Measurements from ENCODE around the gene USE1. TPM values are rescaled to one million over a fixed set of nuclear protein-coding genes. Genes with fewer than 3 reads are reported as not detected.

Gene USE1
- total and polyA plus RNA-seq, 7 donors, result 22.5 to 45.3 (median 34.7) TPM

DNA sequence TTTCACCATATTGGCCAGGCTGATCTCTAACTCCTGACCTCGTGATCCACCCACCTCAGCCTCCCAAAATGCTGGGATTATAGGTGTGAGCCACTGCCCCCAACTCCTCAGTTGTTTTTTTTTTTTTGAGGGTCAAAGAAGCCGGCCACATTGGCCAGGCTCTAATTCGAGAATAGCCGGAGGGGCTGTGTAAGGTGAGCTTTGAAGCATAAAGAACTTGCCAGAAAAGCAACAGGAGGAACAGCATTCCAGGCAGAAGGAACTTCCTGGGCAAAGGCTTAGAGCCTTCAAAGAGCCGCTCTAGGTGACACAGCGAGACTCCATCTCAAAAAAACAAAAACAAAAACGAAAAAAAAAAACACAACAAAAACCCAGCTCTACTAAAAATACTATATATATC lies 50.9 kb downstream of the USE1 start:
- Histone ChIP-seq H3K27me3 (no peaks in the 10 kb centered on the region), H3K27ac (peak overlapping the region in 1 of 4 donors; percentile 80), H3K4me3 (no peak overlapping the region), H3K4me1 (peaks cover 0 to 13% (median 11%) of the 10 kb centered on the region in 4 donors), H3K36me3 (peaks cover 0 to 25% (median 7%) of the 10 kb centered on the region in 4 donors), H3K9me3 (no peaks in the 10 kb centered on the region)
- 90 to 94% methylated on average over 7 of the region's 7 CpGs for WGBS, 2 donors
- no peak for DNase-seq
- intact Hi-C loops (cut with DNase I), result loop anchor here (2.0 kb wide), 2 partner anchors 21 to 51 kb away; partner anchors contain the start of genes NR2F6 and USE1
- no peak for TF ChIP-seq POLR2A (IDR thresholded peaks at IDR 0.05)
- TF ChIP-seq EP300 (IDR thresholded peaks at IDR 0.05), result no peak
- TF ChIP-seq CTCF (IDR thresholded peaks at IDR 0.05), result no peak
- TF ChIP-seq POLR2AphosphoS5 (IDR thresholded peaks at IDR 0.05), result no peak

- Histone ChIP-seq H3K27ac (peak overlapping the region; percentile 73 to 86 (median 80)), H3K9me3 (no peaks in the 10 kb centered on the region)
- intact Hi-C loops (cut with DNase I), result loop anchor here (2.0 kb wide), 2 partner anchors 22 to 52 kb away; partner anchors contain the start of genes NR2F6 and USE1
Measured at GRCh38 chr19:17266589-17266974, 51.4 kb downstream of the USE1 start.

GRCh38 chr19:17266975-17267788 lies 52.0 kb downstream of the USE1 start, which contains the start of gene BABAM1:
Gene BABAM1, plus strand, starts transcription at chr19:17267443. Its CDS starts 1,364 bp downstream, at chr19:17268807.
- Histone ChIP-seq H3K9me3 (no peaks in the 10 kb centered on the region), H3K27me3 (no peaks in the 10 kb centered on the region), H3K4me1 (peaks cover 0 to 13% (median 11%) of the 10 kb centered on the region in 4 donors), H3K27ac (peak within 1 kb of the TSS; percentile 80 to 86 (median 80)), H3K36me3 (peaks cover 0 to 37% (median 16%) of the 10 kb centered on the region in 4 donors), H3K4me3 (peak within 1 kb of the TSS; percentile 61 to 92 (median 75))
- WGBS, 2 donors, result 0% methylated on average over 27 of the region's 27 CpGs
- peak; percentile 98 for DNase-seq
- TF ChIP-seq CTCF (IDR thresholded peaks at IDR 0.05), result no peak
- no peak for TF ChIP-seq EP300 (IDR thresholded peaks at IDR 0.05)
- peak; percentile 47 to 75 (median 68) for TF ChIP-seq POLR2AphosphoS5 (IDR thresholded peaks at IDR 0.05)
- TF ChIP-seq POLR2A (IDR thresholded peaks at IDR 0.05), result peak in 1 of 2 donors; percentile 7
- intact Hi-C loops (cut with DNase I), result loop anchor here (2.0 kb wide), 2 partner anchors 22 to 52 kb away; partner anchors contain the start of genes NR2F6 and USE1

More at GRCh38 chr19:17266589-17266974, 51.4 kb downstream of the USE1 start:
- Histone ChIP-seq H3K27me3 (no peaks in the 10 kb centered on the region), H3K36me3 (peaks cover 0 to 31% (median 12%) of the 10 kb centered on the region in 4 donors), H3K4me3 (no peak overlapping the region), H3K4me1 (peaks cover 0 to 13% (median 11%) of the 10 kb centered on the region in 4 donors)
- no peak for DNase-seq
- TF ChIP-seq EP300 (IDR thresholded peaks at IDR 0.05), result no peak
- TF ChIP-seq POLR2A (IDR thresholded peaks at IDR 0.05), result no peak
- no peak for TF ChIP-seq POLR2AphosphoS5 (IDR thresholded peaks at IDR 0.05)
- no peak for TF ChIP-seq CTCF (IDR thresholded peaks at IDR 0.05)
- 61 to 85% methylated on average over 12 of the region's 12 CpGs for WGBS, 2 donors

- H3K4me3 ChIP-seq, result no peak overlapping the region
Measured at GRCh38 chr19:17268754-17269153, 53.6 kb downstream of the USE1 start.

More at GRCh38 chr19:17268754-17269153, 53.6 kb downstream of the USE1 start:
- DNase-seq, result no peak
- intact Hi-C loops (cut with DNase I), result no loop called here
- no peak overlapping the region for H3K27ac ChIP-seq
- TF ChIP-seq POLR2A (IDR thresholded peaks at IDR 0.05) (no peak), POLR2AphosphoS5 (IDR thresholded peaks at IDR 0.05) (no peak), CTCF (IDR thresholded peaks at IDR 0.05) (no peak), EP300 (IDR thresholded peaks at IDR 0.05) (no peak)
- peaks cover 0 to 52% (median 23%) of the 10 kb centered on the region in 4 donors for H3K36me3 ChIP-seq
- H3K4me1 ChIP-seq, result peaks cover 0 to 13% (median 11%) of the 10 kb centered on the region in 4 donors
- no peaks in the 10 kb centered on the region for H3K27me3 ChIP-seq
- H3K9me3 ChIP-seq, result no peaks in the 10 kb centered on the region
- WGBS, 2 donors, result 94 to 95% methylated on average over 13 of the region's 13 CpGs

Other genes with a start within 250 kb of the USE1 start
- gene CPAMD8, start 188.5 kb upstream of the USE1 start, total RNA-seq, result 10 to 100 TPM in 1 of 4 donors, 1 to 10 TPM in 3; 2.4 to 14.4 (median 5.1) TPM
- 1 to 10 TPM in 2 of 3 donors, under 1 TPM in 1; 0.60 to 2.3 (median 1.8) TPM for gene CPAMD8, start 188.5 kb upstream of the USE1 start, polyA plus RNA-seq
- 10 to 100 TPM in 2 of 4 donors, 1 to 10 TPM in 2; 6.7 to 14.1 (median 11.1) TPM for gene HAUS8, start 139.9 kb upstream of the USE1 start, total RNA-seq
- 10 to 100 TPM in 2 of 3 donors, 1 to 10 TPM in 1; 9.6 to 14.8 (median 10.4) TPM for gene HAUS8, start 139.9 kb upstream of the USE1 start, polyA plus RNA-seq
- gene MYO9B, start 139.6 kb upstream of the USE1 start, total RNA-seq, result 10 to 100 TPM; 42.8 to 95.0 (median 58.3) TPM
- 10 to 100 TPM; 24.6 to 85.9 (median 29.8) TPM for gene MYO9B, start 139.6 kb upstream of the USE1 start, polyA plus RNA-seq
- 10 to 100 TPM in 2 of 4 donors, 1 to 10 TPM in 2; 7.5 to 15.8 (median 9.6) TPM for gene OCEL1, start 10.9 kb downstream of the USE1 start, total RNA-seq
- gene OCEL1, start 10.9 kb downstream of the USE1 start, polyA plus RNA-seq, result 10 to 100 TPM; 33.0 to 79.8 (median 49.9) TPM
- gene NR2F6, start 30.6 kb downstream of the USE1 start, total RNA-seq, result 10 to 100 TPM; 21.6 to 32.6 (median 27.8) TPM
- gene NR2F6, start 30.6 kb downstream of the USE1 start, polyA plus RNA-seq, result 10 to 100 TPM; 45.0 to 72.1 (median 59.5) TPM
- 10 to 100 TPM in 1 of 4 donors, 1 to 10 TPM in 3; 1.6 to 18.6 (median 4.4) TPM for gene USHBP1, start 49.4 kb downstream of the USE1 start, total RNA-seq
- gene USHBP1, start 49.4 kb downstream of the USE1 start, polyA plus RNA-seq, result 1 to 10 TPM in 1 of 3 donors, under 1 TPM in 2; 0.23 to 2.1 (median 0.60) TPM
- 100 to 1,000 TPM in 2 of 4 donors, 10 to 100 TPM in 2; 90.0 to 101 (median 98.7) TPM for gene BABAM1, start 52.1 kb downstream of the USE1 start, total RNA-seq
- 10 to 100 TPM; 71.4 to 87.1 (median 83.7) TPM for gene BABAM1, start 52.1 kb downstream of the USE1 start, polyA plus RNA-seq
- 1 to 10 TPM in 1 of 4 donors, under 1 TPM in 3; 0.49 to 1.1 (median 0.63) TPM for gene ANKLE1, start 66.5 kb downstream of the USE1 start, total RNA-seq
- gene ANKLE1, start 66.5 kb downstream of the USE1 start, polyA plus RNA-seq, result 1 to 10 TPM in 1 of 3 donors, not detected in 2; 1.3 TPM
- gene ABHD8, start 88.1 kb downstream of the USE1 start, total RNA-seq, result 10 to 100 TPM; 15.5 to 21.9 (median 18.8) TPM
- gene ABHD8, start 88.1 kb downstream of the USE1 start, polyA plus RNA-seq, result 1 to 10 TPM; 4.2 to 9.0 (median 7.4) TPM
- 100 to 1,000 TPM; 174 to 390 (median 267) TPM for gene MRPL34, start 90.5 kb downstream of the USE1 start, total RNA-seq
- gene MRPL34, start 90.5 kb downstream of the USE1 start, polyA plus RNA-seq, result 100 to 1,000 TPM; 217 to 476 (median 275) TPM
- 10 to 100 TPM in 2 of 4 donors, 1 to 10 TPM in 2; 6.1 to 10.3 (median 8.7) TPM for gene DDA1, start 94.2 kb downstream of the USE1 start, total RNA-seq
- gene DDA1, start 94.2 kb downstream of the USE1 start, polyA plus RNA-seq, result 100 to 1,000 TPM in 1 of 3 donors, 10 to 100 TPM in 2; 57.1 to 101 (median 82.6) TPM
- 10 to 100 TPM in 1 of 4 donors, 1 to 10 TPM in 3; 2.0 to 10.5 (median 2.7) TPM for gene ANO8, start 119.5 kb downstream of the USE1 start, total RNA-seq
- 1 to 10 TPM in 2 of 3 donors, under 1 TPM in 1; 0.46 to 5.4 (median 1.2) TPM for gene ANO8, start 119.5 kb downstream of the USE1 start, polyA plus RNA-seq
- 10 to 100 TPM in 3 of 4 donors, 1 to 10 TPM in 1; 4.6 to 22.2 (median 15.4) TPM for gene GTPBP3, start 122.2 kb downstream of the USE1 start, total RNA-seq
- gene GTPBP3, start 122.2 kb downstream of the USE1 start, polyA plus RNA-seq, result 10 to 100 TPM in 1 of 3 donors, 1 to 10 TPM in 2; 3.7 to 16.0 (median 4.8) TPM
- gene PLVAP, start 162.0 kb downstream of the USE1 start, total RNA-seq, result 10 to 100 TPM; 10.5 to 34.6 (median 19.7) TPM
- gene PLVAP, start 162.0 kb downstream of the USE1 start, polyA plus RNA-seq, result 10 to 100 TPM in 2 of 3 donors, 1 to 10 TPM in 1; 3.0 to 54.7 (median 13.2) TPM
- 1 to 10 TPM in 1 of 4 donors, not detected in 3; 4.4 TPM for gene CCDC194, start 178.8 kb downstream of the USE1 start, total RNA-seq
- gene CCDC194, start 178.8 kb downstream of the USE1 start, polyA plus RNA-seq, result under 1 TPM in 1 of 3 donors, not detected in 2; 0.35 TPM
- gene BST2, start 190.3 kb downstream of the USE1 start, total RNA-seq, result 100 to 1,000 TPM in 3 of 4 donors, 10 to 100 TPM in 1; 81.0 to 125 (median 111) TPM
- gene BST2, start 190.3 kb downstream of the USE1 start, polyA plus RNA-seq, result 100 to 1,000 TPM in 1 of 3 donors, 10 to 100 TPM in 2; 37.8 to 127 (median 40.7) TPM
- 10 to 100 TPM; 40.4 to 55.8 (median 44.8) TPM for gene MVB12A, start 204.7 kb downstream of the USE1 start, total RNA-seq
- 100 to 1,000 TPM in 1 of 3 donors, 10 to 100 TPM in 2; 71.5 to 102 (median 79.4) TPM for gene MVB12A, start 204.7 kb downstream of the USE1 start, polyA plus RNA-seq
- 1 to 10 TPM in 2 of 4 donors, under 1 TPM in 1, not detected in 1; 0.36 to 1.8 (median 1.7) TPM for gene TMEM221, start 233.3 kb downstream of the USE1 start, total RNA-seq
- under 1 TPM in 1 of 3 donors, not detected in 2; 0.23 TPM for gene TMEM221, start 233.3 kb downstream of the USE1 start, polyA plus RNA-seq
- not detected for gene NXNL1, start 245.6 kb downstream of the USE1 start, total RNA-seq
- gene NXNL1, start 245.6 kb downstream of the USE1 start, polyA plus RNA-seq, result not detected

Measured in sigmoid colon (tissue), 7 donors.